Skin epidermis (tissue), 12 donors: ENCODE measurements around the gene YLPM1.

Source experiments
- H3K27ac ChIP-seq, 21 experiments: fragments of 200-600 bp; sonication (generic) in 11 of 21; one replicate each; pipeline ENCODE4 v1.5.0; 2020; ENCODE audit warnings: mild to moderate bottlenecking in 3 of 21, inconsistent platforms in 2 of 21, moderate library complexity in 2 of 21
- H3K4me3 ChIP-seq, 7 experiments: fragments of 200-600 bp; sonication (generic) in 2 of 7; one replicate each; pipeline ENCODE4 v1.5.0; 2020; ENCODE audit warnings: inconsistent platforms in 2 of 7, mild to moderate bottlenecking in 2 of 7, moderate library complexity in 1 of 7

The YLPM1 gene

DNA sequence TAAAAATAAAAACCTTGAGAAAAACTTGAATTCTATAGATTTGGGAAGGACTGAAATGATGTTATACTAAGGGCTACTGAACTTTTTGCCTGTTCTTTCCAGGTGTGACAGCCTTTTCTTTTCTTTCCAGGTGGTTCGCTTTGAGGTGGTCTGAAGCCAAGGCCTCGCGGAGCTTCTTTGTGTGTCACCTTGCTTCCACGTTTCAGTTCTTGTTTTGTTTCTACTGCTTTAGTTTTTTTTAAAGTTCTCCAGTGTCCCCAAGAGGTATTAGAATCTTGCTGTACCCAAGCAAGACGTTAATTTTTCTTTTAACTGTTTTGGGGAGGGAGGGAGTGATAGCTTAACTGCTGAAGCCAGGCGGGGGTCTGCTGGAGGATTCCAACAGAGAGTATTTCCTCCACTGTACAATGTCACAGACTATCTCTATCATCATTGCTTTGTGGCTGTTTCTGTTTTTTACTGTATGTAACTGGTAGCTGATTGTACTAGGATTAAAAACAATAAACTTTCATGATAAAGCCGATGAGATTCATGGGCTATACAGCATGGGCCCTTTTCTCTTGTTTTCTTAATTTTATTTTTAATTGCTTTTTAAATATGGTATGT is 72.6 kb downstream of the YLPM1 start:
- Histone ChIP-seq H3K4me3 (no peak overlapping the region), H3K27ac (peak overlapping the region in 2 of 21 experiments; percentile 41 to 67)

DNA sequence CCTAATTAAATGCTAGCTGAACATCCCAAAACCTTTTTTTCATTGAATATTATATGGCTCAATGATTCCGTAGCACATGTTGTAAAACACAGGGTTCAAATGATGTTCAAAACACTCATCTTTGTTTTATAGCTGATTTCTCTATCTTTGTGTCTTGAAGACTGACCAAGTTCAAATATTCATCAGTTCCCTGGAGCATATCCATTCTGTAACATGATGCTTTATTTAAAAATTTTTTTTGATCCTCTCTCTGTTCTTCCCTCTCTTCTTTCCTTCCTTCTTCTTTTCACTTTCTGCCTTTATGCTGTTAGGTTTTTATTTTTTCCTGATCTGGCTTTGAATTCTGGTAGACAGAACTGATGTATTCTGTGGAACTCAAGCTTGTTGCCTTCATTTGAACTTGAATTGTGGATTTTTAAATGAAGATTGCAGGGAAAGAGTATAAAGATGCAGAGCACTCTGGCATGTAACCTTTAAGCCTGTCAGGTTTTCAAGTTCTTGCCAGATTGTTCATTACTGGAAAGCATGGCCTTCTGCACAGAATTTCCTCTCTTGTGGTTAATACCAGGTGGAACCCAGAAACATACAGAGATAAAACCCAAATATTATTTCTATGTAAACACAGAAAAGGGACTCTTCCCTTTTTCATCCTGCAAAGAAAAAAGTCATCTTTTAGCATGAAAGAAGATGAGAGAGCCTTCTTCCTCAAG is 73.3 kb downstream of the YLPM1 start:
- Histone ChIP-seq H3K27ac (peak overlapping the region in 2 of 21 experiments; percentile 5 to 67), H3K4me3 (no peak overlapping the region)

DNA sequence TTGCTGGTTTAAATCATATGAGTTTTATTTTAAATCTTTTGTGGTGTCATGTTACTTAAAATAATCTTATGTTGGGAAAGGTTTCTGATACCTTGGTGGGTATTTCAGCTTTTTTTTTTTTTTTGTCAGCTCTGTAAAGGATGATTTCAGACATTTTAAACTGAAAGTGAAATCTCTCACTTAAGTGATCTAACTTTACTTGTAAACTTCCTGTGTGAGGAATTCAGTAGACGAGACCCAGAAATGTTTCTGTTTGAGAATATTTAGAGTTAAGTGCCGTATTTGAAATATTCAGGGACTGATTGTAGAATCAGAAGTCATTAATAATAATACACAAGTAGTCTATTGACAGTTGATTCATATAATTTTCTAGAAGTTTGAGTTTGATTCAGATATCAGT is 75.0 kb downstream of the YLPM1 start:
- Histone ChIP-seq H3K27ac (peak overlapping the region in 12 of 21 experiments; percentile 20 to 76 (median 59)), H3K4me3 (no peak overlapping the region)

DNA sequence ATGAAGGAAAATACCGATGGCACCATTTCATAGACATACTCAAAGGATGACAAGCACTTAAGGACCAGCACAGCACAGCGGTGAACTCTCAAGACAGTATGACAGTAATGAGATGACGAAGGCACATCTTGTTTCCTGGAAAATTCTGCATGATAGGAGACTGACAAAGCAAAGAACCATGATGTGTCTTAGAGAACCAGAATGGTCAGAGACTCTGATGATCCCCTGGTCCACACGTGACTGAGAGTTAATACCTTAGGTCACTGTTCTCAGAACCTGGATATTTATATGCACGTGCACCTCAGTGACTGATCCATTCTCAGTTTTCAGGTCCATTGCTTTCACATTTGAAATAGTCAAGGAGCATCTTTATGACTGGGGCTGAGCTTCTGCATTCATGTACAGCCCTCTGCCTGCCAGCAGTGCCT is 77.5 kb downstream of the YLPM1 start:
- peak overlapping the region in 2 of 21 experiments; percentile 57 to 60 for H3K27ac ChIP-seq
- H3K4me3 ChIP-seq = no peak overlapping the region

DNA sequence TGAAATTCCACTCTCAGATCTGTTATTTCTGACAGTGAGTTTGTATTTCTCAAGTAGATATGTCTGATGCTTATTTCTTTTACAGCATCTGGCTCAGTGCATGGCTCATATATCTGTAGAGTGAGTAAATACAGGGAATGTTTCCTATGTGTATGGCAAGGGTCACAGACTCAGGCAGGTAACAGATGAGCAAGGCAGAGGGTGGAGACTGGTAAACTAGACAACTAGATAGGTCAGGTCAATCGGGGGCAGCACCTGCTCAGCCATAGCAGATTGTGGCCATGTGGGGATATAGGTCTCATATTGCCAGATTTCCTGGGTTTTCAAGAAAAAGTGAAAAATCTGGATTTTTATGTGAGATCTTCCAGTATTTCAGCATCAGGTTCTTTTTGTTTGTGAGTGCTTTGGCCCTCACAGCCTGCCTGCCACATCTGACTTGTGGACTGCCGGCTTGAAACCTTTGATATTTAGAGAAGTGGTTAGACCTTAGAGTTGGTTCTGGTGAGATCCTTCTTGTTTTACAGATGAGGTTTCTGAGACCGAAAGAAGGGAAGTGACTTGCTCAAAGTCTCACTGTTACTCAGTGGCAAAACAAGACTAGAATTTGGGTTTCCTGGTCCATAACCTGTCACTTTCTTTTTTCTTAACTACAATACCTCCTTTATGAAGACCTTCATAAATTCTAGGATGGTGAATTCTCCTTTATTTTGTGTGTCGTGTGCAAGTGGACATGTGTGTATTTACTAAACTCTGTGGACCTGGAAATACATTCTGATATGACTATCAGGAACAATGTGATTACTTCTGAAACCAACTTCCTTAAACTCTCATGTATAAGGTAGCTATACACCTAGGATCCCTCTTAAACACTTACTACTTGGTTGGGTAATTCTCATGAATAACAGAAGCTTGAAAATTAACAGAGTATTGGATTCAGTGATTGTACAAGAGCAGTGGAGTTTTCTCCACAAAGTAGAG is 78.4 kb downstream of the YLPM1 start:
- peak overlapping the region in 7 of 21 experiments; percentile 14 to 62 (median 57) for H3K27ac ChIP-seq
- H3K4me3 ChIP-seq = no peak overlapping the region

DNA sequence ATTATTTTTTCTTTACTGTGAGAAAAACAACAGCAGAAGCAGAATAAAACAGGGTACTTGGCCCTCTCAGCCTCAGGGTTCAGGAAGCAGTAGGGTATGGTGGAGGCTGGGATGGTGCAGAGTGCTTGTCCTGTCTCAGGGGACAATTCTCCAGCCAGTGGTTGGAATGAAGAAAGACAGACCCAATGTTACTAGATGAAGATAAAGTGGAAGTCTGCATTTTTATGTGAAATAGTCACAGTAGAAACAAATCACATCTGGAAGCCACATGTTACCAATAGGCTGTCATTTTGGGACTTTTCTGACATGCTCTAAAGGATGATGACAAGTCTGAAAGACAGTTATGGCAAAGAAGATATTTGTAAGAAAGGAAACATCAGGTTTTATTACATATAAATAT is 80.5 kb downstream of the YLPM1 start:
- Histone ChIP-seq H3K27ac (peak overlapping the region in 2 of 21 experiments; percentile 36 to 37), H3K4me3 (no peak overlapping the region)

DNA sequence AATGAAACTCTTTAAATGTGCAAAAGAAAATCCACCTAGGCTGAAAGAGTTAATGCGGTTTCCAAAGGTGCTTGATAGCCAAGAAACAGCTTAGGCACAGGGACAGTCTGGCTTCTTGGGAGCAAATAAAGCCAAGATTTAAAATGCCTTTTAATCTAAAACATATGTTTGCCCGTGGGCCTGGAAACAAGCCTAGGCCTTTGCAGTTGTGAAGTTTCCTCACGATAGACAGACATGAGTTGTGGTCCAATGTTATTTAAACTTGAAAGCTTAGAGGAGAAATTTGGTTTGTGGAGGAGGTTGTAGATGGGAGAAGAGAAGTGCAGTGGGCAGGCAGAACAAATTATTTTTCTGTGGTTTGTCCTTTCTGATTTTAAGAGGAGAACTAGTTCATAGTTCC is 83.1 kb downstream of the YLPM1 start:
- no peak overlapping the region for H3K4me3 ChIP-seq
- H3K27ac ChIP-seq = peak overlapping the region in 3 of 21 experiments; percentile 10 to 39 (median 32)

DNA sequence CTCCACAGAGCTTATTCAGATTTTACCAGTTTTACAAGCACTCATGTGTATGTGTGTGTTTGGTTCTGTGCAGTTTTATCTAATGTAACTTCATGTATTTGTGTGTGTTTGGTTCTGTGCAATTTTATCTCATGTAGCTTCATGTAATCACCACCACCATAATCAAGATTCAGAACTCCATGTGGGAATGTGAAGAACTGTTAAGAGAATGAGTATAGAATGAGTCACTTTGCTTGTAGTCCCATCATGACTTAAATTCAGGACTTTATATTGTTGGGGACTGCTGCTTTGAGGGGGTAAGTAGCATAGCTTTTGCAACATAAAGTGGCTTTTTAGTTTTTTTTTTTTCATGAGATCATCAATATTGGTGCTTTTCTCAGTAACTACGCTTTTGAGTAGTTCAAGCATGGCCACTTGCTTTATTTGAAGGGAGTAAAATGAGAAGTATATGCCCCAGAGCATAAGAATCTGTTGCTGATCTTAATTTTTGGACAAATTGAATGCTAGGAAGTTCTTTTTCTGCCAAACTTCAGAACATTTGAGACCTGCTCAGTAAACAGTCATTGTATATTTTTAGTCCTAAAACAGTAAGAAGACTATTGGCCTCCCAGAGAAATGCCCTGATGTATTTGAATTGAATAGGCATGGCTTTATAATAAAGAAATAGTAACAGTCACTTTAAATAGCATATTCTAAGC is 84.0 kb downstream of the YLPM1 start:
- H3K4me3 ChIP-seq = no peak overlapping the region
- peak overlapping the region in 4 of 21 experiments; percentile 30 to 40 (median 32) for H3K27ac ChIP-seq

DNA sequence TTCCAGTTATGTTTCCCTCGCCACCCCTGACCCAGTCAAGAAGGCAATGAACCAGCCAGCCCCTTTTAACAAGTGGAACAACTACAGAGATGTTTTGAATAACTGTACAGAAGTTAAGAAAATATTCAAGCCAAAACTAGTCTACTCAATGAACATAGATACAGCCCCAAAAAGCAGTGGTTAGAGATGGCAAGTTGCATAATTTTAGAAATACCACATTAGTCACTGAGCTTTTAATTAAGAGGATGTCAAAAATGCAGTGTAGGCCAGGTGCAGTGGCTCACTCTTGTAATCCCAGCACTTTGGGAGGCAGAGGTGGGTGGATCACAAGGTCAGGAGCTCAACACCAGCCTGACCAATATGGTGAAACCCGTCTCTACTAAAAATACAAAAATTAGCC is 85.7 kb downstream of the YLPM1 start:
- no peak overlapping the region for H3K27ac ChIP-seq

DNA sequence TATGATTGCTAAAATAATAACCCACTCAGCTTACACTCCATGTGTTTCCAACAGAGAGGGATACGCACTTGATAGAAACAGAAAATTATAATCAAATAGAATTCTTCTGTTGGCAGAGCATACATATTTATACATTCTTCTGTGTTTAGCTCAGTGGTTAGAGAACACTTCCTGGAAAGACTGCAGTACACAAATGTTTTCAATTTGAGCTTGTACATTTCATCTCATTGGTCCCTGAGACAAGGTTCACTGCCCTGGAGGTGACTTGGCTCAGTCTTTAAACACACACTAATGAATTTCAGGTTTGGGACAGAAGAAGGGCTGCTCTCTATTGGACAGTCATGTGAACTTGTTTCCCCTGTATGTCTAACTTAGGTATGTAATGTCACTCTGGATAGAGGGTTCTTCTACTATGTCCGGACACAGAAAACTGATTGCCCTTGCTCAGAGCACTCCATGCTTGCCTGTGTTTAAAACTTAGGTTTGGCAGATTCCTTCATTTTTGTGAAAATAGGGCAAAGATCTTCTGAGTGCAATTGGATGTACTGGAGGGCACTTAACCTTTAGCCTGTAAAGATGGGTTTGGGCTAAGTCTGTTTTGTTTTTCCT is 89.9 kb downstream of the YLPM1 start:
- Histone ChIP-seq H3K4me3 (no peak overlapping the region), H3K27ac (peak overlapping the region in 10 of 21 experiments; percentile 0 to 70 (median 42))

More for the DNA sequence above, 85.7 kb downstream of the YLPM1 start:
- no peak overlapping the region for H3K4me3 ChIP-seq

DNA sequence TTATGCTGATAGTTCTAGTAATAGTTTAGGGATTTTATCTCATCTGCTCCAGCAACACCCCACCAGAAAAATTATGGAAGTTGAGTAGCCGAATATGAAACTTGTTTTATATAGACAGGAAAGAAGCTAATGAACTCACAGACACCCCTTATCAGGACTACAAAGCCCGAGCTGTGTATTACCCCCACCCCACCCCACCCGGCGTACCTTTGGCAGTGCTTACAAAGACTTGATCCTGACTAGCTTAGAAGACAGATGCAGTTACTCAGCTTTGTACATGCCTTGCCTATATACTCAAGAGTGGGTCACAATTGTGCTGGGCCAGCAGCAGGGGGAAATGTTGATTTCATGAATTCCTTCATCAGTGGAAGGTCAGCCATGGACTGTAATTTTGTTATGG is 90.5 kb downstream of the YLPM1 start:
- no peak overlapping the region for H3K4me3 ChIP-seq
- H3K27ac ChIP-seq = peak overlapping the region in 9 of 21 experiments; percentile 0 to 70 (median 46)

DNA sequence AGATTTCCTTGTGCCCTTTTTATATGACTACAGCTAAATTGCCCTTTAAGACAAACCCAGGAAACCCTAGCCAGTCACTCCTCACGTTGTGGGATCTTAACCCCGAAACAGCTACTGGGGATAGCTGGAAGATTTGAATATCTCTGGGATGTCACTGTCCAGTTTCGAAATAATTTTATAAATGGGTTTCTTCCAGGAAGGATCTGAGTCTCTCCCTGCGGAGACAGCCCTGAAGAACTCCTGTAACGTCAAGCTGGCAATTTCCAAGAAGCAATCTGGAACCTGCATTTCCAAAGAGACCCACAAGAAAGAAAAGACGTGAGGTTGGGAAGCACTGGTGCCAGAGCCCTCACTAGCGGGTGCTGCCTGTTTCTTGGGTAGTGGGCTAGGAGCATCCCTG is 91.9 kb downstream of the YLPM1 start:
- peak overlapping the region in 1 of 21 experiments; percentile 18 for H3K27ac ChIP-seq
- H3K4me3 ChIP-seq = no peak overlapping the region

DNA sequence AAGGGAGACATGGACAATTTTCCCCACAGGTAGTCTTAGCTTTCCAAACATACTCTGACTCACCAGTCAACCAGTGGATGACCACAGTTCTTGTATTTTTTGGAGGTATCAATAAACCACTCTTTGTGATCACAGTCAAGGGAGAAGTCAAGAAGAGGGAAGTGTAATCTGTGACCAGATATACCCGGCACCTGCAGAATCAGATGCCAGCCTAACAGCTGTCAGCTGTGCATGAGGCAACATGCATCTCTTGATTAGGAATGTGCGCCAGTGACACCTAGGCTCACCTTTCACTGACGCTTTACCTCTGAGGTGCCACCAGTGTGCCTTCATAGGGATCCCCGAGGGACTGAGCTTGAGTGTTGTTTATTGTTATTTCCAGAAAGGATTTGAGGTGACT is 92.8 kb downstream of the YLPM1 start:
- Histone ChIP-seq H3K4me3 (no peak overlapping the region), H3K27ac (no peak overlapping the region)

DNA sequence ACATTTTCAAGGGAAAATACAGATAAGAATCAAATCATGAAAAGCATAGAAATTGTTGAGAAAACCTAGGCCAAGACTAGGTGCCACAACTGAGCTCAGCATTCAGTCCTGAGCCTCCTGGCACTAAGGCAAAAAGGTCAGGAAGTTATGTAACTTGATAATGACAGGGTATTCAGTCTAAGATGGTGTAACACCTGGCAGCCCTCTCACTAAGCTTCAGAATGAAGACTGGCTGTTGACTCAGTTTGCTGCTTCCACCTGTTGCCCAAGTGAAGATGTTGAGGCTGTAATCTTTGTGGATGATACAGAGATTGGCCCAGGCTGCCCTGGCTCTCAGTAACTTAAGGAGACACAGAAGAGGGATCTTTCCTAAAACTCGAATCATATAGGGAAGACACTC is 93.2 kb downstream of the YLPM1 start:
- H3K27ac ChIP-seq = no peak overlapping the region
- H3K4me3 ChIP-seq = no peak overlapping the region

DNA sequence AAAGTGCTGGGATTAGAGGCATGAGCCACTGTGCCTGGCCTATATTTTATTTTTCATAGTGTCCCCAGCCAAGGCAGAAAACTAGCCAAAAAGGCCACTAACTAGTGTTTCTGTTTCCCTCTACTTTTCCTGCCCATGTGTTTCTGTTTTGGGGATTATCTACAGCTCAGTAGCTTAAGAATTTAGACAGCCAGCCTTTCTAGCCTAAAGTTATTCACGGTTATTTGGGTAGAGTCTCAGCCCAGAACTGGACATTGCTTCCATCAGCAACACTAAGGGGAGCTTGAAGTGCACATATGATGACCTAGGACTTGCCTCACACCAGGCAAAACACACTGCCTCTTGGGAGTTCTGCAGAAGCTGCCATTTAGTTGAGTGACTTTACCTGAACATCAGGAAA is 94.9 kb downstream of the YLPM1 start:
- Histone ChIP-seq H3K4me3 (no peak overlapping the region), H3K27ac (no peak overlapping the region)

DNA sequence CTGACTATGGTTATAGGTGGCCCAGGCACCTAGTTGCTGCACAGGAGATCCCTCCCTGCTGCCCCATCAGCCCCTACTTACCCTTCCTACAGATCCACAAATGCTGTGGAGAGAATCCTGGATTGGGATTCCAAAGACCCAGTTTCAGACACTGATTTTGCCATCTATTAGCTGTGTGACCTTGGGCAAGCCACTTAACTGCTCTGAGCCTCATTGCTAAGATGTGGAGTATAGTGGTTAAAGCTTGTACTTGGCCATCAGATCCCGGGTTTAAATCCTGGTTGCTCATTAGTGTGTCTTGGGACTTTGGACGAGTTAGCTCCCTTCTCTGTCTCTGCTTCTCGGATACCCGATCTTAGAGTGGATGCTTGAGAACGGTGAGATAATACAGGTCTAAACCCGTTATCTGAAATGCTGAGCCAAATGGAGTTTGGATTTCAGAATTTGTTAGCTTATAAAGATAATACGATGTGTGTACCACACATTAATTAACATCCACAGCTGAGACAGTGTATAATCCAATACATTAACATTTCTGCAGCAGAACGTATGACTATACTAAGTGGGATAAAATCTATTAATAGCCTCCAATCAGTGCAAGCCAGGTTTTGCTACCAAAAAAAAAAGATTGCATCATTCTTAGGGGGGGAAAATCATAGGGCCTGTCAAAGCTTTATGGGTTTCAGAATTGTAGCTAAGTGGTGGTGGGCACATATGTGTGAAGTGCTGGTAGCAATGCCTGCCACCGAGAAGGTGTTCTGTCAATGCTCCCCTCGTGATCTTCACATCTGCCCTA is 96.8 kb downstream of the YLPM1 start:
- Histone ChIP-seq H3K27ac (no peak overlapping the region), H3K4me3 (no peak overlapping the region)

DNA sequence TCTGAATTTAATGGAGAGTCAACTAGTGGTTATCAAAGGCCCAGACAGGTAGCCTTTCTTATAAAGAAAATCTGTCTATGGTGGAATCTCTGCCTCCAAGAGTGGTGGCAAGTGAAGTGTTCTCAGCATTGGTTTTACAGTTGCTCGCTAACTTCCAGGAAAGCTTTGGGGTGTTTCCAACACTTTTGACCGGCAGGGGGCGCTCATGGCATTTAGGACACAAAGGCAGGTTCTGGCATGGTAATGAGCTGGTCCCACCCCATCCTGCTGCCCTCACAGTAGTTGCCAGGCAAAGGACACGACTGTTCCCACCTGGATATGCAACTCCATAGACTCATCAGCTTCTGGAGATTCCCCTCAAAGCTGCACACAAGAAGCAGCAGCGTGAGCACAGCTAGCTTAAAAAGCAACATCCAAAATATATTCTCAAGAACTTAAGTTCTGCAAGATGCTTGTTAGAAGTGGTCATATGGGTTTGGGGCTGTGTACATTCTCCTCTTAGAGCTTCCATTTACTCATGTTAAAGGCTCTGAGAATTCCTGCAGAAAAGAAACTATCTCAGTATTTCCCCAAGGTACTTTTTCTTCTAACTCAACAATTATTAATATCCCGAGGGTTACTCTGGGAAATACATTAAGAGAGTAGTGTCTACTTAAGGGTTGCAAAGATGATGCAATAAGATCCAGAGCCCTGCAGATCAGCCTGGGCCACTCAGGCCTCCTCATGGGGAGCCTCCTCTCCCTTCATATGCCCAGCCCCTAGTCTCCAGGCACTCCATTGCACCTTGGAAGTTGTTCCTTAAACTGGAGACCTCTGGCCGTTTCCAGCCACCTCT is 98.0 kb downstream of the YLPM1 start:
- no peak overlapping the region for H3K27ac ChIP-seq
- no peak overlapping the region for H3K4me3 ChIP-seq

DNA sequence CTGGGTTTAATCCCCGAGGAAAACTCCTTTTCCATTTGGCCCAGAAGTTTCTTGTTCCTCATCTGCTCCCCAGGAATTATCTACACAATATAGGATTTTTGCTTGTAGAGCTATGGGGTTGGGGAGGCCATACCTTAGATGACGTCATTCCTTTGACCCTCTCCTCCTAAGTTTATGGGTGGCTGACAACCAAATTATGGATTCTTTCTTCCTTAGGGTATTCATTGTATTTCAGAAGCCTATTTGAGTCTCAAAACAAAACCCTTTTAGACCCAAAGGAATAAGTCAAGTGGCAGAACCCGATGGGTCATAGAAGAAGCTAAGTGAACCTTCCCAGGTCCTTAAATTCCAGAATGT is 98.6 kb downstream of the YLPM1 start:
- Histone ChIP-seq H3K27ac (no peak overlapping the region), H3K4me3 (no peak overlapping the region)
